Endothelial cell of umbilical vein (primary cell): ENCODE measurements around the gene ZSCAN5A.

ENCODE experiments used
- EZH2 ChIP-seq: IDR thresholded peaks from 2 replicates; pipeline ENCODE4 v1.6.1; 2012; ENCODE audit warnings: borderline replicate concordance, low read depth, mild to moderate bottlenecking, moderate library complexity, low read length, inconsistent platforms; ENCODE audit not compliant: severe bottlenecking
- POLR2A ChIP-seq: IDR thresholded peaks from 2 replicates; pipeline ENCODE4 v1.6.1; 2012; ENCODE audit warnings: low read depth, mild to moderate bottlenecking, control low read depth, low read length
- POLR2AphosphoS5 ChIP-seq: IDR thresholded peaks from 2 replicates; pipeline ENCODE4 v1.6.1; 2012; ENCODE audit warnings: low read depth, mild to moderate bottlenecking, control low read depth, low read length, moderate library complexity; ENCODE audit not compliant: insufficient read depth

GRCh38 chr19:56309511-56310185, 5.0 kb downstream of the ZSCAN5A start:
- no peak for TF ChIP-seq POLR2AphosphoS5
- TF ChIP-seq EZH2, result no peak
- TF ChIP-seq POLR2A, result no peak
